Activated CD4-positive, alpha-beta T cell treated with anti-CD3 and anti-CD28 coated beads, Interleukin-2, amount 50 U/mL, for 4 hours (primary cell): ENCODE results near the gene PLEKHM3.

ENCODE experiments used
- DNase-seq, 2 experiments: peaks; one replicate each; pipeline ENCODE4 v3.0.0-alpha.2; 2020

Gene PLEKHM3

DNA sequence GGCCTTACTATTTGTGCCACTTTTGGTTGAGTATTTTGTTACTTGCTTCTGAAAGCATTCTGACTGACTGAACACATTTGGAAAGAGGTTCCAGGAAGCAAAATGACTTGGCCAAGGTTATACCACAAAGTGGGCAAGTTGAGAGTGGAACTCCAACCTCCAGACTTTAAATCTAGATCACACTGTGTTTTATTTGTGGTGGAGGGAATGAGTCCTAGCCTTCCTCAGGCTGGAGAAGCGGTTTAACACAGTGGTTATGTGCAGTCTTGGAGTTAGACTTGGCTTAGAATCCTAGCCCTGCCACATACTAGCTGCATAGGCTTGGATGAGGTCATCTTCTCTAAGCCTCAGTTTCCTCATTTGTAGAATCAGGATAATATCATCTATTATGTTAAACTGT is 33.4 kb downstream of the PLEKHM3 start:
- DNase-seq: no peak

GRCh38 chr2:207990784-207991183 is 34.5 kb downstream of the PLEKHM3 start:
- DNase-seq: no peak

- no peak for DNase-seq
Observed at GRCh38 chr2:207988975-207989374, 36.4 kb downstream of the PLEKHM3 start.

GRCh38 chr2:207987025-207987716 is 38.2 kb downstream of the PLEKHM3 start:
- DNase-seq: no peak

- no peak for DNase-seq
Observed at GRCh38 chr2:207984765-207985480, 40.4 kb downstream of the PLEKHM3 start.

GRCh38 chr2:207983641-207984042 is 41.7 kb downstream of the PLEKHM3 start:
- DNase-seq: no peak

DNA sequence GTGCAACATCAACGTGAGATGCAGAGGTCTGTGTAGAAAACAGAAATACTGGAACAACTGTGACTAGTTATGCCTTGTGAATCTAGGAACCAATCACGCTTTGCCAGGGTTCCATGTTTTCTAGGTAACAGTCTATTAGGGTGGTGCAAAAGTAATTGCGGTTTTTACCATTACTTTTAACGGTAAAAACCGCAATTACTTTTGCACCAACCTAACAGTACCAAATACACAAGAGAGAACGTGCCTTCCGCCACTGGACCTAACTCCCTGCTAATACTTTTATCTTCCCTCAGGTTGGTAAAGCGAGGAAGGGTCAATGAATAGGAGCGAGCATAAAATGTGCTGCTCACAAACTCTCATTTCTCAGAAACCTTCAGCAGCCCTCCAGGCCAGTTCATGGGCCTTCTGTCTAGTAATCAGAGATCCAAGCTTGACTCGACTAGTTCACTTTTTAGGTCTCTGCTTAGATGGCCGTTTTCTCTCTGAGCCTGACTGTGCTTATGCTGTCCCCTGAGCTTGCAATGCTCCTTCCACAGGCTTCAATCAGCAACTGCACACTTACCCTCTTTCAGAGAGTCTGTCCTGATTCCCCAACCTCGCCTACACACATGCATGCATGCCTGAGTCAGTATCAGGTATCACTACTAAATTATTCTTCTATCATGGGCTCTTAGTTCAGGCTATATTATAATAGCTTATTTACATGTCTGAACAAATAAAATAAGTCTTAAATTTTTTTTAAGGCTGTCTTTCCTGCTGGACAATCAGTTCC is 47.0 kb downstream of the PLEKHM3 start:
- no peak for DNase-seq

DNA sequence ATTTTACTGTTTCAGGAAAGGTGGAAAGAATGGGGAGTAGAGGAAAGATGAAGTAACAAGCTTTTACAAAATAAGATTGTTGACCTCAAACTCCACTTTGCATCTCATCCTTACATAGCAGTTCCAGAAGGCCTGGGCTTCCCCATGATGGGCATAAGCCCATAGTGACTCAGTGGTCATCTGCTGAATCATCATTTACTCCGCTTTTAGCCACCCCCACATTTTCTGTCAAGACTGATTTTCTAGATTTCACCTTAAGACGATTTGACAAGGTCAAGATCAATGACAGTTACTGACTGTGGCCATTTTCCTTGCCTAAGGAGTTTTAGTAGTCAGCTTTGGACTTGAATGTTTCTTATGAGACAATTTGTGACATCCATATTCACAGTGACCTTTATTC is 49.4 kb downstream of the PLEKHM3 start:
- no peak for DNase-seq

DNA sequence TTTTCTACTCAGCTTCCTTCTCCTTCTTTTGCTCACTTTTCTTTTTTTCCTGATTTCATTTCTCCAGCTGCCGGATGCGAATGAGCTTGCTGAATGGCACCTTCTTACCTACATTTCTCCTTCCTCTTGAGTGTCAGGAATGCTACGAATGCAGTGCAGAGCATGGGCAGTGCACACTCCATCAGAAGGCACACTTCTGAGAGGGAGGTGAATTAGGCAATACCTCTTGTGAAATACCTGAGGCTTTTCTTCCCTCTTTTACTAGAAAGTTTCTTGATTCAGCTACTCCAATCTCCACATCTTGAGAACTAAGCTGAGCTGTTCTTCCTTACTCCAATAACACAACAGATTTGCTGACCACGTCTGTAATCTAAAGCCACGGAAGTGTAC is 51.1 kb downstream of the PLEKHM3 start:
- DNase-seq: no peak

- DNase-seq: no peak
Observed at GRCh38 chr2:207970826-207971180, 54.5 kb downstream of the PLEKHM3 start.

DNA sequence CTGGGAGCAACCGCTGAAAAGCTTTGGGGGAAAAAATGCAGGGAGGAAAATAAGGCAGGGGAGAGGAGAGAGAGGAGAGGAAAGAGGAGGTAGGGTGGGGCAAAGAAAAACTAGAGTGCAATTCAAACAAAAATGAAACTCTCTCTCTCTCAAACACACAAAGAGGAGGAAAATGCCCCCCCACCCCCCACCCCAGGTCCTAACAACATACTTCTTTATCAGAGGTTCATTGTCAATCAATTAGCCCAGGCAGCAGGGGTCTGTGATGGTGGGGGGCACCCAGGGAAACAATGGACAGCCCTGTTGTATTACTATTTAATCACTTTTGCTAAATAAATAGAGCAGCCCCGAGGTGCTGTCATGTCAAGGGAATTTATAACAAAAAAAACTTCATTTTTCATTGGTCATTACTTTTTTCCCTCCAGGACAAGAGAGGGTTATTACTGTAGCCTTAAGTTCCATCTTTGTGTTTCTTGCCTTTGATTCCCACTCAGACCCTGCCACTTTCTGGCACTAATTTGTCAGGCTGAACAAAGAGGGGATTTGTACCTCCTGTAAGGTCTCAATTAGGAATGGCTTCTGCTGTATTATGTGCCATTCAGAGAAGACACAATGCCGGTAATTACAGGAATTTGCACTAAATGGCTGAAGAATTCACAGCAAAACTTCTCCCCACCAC is 55.0 kb downstream of the PLEKHM3 start:
- no peak for DNase-seq

DNA sequence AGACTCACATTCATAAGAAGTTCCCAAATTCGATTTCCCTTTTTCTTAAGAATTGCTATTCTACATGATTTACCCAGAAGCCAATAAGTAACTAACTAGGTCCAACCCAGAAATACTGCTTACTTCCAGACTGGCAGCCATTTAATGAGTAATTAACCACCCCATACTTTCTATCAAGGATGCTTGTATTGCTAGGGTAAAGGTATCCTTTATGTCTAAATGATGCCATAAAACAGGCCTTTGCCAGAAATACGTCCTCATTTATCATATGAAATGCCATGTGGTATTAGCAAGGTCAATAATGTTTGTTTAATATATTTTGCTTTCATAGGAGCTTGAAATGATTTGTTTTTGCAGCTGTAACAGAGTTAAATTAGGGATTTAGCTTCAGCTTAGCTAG is 56.1 kb downstream of the PLEKHM3 start:
- no peak for DNase-seq

- DNase-seq: no peak
Observed at GRCh38 chr2:207967121-207967520, 58.2 kb downstream of the PLEKHM3 start.

GRCh38 chr2:207960911-207961310 is 64.4 kb downstream of the PLEKHM3 start:
- DNase-seq: no peak

DNA sequence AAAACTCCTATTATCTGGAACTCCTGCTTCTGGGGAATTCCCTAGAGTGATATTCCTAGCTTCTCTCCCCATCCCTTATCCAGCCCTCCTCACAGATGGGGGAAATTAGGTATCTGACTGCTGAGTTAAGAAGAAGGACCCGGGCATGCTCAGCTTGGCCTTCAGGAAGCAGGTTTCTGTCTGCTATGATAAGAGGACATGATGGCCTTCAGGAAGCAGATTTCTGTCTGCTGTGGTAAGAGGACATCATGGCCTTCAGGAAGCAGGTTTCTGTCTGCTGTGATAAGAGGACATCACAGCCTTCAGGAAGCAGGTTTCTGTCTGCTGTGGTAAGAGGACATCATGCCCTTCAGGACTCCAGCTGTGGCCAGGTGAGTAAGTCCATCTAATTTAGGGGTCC is 65.2 kb downstream of the PLEKHM3 start:
- DNase-seq: no peak

- DNase-seq: no peak
Observed at GRCh38 chr2:207956771-207957170, 68.6 kb downstream of the PLEKHM3 start.

DNA sequence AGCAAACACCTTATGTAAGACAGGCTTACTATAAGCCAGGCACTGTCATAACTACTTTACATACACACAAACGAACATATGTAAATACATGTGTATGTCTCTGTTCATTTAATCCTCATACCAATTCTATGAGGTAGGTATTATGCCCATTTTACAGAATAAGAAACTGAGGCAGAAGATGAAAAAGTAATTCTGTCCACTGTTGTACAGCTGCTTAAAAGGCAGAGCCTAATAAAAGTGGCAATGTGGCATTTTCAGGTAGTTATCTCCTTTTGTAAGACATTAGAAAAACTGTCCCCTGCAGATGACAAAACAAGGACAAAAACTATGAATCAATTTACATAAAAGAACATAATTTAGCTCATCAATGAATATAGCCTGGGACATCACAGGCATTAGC is 69.9 kb downstream of the PLEKHM3 start:
- no peak for DNase-seq

DNA sequence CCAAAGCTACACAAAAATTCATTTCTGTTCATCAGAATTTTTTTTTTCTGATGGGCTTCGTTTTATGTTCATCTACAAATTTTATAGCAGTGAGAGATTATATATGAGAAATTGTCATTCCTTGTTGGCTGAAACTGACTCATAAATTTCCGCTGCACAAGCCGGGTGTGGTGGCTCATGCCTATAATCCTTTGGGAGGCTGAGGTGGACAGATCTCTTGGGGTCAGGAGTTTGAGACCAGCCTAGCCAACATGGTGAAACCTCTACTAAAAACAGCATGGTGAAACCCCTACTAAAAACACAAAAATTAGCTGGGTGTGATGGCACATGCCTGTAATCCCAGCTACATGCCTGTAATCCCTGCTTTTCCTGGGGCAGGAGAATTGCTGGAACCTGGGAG is 72.0 kb downstream of the PLEKHM3 start:
- no peak for DNase-seq

DNA sequence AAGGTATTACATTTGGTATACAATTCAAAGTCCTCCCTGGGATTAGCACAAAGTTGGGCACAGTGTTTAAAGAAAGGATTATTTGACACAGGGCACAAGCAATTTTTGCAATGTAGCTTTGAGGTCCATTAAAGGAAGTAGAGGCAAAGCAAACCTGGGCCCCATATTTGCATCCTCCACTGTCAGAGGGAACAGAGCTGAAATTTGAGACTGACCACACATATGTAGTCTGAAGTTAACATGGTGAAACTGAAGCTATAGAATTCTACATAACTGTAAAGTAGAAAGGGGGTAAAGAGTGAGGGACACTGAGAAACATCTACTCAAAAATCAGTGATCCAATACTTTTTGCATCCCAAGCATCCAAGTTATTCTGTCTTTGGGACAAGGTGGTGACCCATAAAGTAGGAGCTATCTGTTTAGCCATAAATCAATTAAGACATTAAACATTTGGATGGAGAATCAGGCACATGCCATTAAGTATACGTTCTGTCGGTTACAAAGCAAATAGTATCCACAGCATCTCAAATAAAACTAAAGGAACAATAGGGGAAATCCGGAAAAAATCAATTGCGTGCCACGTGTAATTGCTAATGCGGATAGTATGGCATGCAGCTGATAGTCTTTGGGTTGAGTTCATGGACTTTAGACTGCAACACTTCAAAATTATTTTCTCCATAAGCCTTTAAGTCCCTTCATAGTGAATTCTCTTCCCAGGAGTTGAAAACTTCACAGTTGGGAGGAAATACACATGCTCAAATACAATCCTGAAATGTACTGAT is 72.6 kb downstream of the PLEKHM3 start:
- DNase-seq: no peak

GRCh38 chr2:207951734-207952470 is 73.4 kb downstream of the PLEKHM3 start:
- DNase-seq: no peak

DNA sequence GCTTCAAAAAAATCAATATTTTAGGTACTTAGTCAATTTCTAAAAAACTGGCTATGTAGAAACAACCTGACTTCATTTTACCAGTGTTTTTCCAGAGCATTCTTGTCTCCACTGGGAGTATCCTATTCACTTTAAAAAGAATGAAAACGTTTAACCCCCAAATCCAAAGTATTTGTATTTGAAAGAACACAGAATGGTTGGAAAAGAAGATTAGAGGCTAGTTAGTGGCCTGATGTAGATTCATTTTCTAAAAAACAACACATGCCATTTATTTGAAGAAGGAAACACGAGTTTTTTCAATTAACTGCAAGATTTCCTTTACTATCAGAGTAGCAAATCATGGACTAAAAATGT is 74.6 kb downstream of the PLEKHM3 start:
- DNase-seq: no peak
